Stimulated activated effector memory CD8-positive, alpha-beta T cell treated with anti-CD3 and anti-CD28 coated beads, Interleukin-12 subunit alpha, Interleukin-12 subunit beta, amount 100 ng/mL, for 72 hours (primary cell): ENCODE results near the gene RRP15.
A peak's percentile ranks its signal among the peaks of the same experiment; 100 is the strongest.

Source experiments
- ATAC-seq: fragments of 150-1000 bp; cut with Tn5 transposase; 2 replicates; pipeline ENCODE4 v1.10.0; 2021
- DNase-seq, 2 donors: peaks; one replicate each; pipeline ENCODE4 v3.0.0; 2021 to 2022; ENCODE audit warnings: low spot score in 2 of 2
- H3K27ac Mint-ChIP-seq: one replicate; pipeline ENCODE4 v1.8.0; 2022; ENCODE audit warnings: mild to moderate bottlenecking, mixed read lengths
- H3K36me3 Mint-ChIP-seq: one replicate; pipeline ENCODE4 v1.8.0; 2022; ENCODE audit warnings: mild to moderate bottlenecking, mixed read lengths
- H3K4me1 Mint-ChIP-seq: one replicate; pipeline ENCODE4 v1.8.0; 2022; ENCODE audit warnings: mixed read lengths
- H3K4me3 Mint-ChIP-seq: one replicate; pipeline ENCODE4 v1.8.0; 2022; ENCODE audit warnings: mild to moderate bottlenecking, mixed read lengths
- H3K9me3 Mint-ChIP-seq: one replicate; pipeline ENCODE4 v1.8.0; 2022; ENCODE audit warnings: mixed read lengths

Gene RRP15

DNA sequence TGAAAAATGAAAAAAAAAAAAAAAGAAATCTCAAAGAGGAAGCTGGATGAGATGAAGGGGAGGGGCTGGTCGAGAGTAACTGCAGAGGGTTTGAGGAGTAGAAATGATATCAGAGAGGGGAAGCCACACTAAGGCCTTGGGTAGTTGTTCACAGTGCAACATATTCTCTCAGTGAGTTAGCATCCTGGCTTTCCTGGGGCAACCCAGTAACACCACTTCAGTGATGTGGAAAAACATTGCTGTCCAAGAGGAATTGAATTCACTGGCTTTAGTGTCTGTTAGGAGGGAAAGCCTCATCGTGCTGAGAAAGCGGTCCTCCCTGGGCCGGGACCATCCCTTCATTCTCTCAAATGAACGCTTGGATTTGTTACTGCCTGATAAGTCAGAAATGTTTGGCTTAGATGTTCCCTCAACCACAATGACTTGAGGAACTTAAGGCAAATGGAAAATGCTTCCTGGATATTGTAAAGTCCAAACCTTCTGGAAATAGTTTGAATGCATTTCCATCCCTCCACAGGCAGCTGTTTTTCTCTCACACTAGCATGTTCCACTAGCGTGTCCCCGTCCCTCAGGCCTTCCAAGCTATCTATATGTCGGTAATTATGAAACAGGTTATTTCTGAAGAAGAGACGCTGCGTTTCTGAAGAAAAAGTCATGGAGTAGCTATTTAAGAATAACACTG lies 72.3 kb downstream of the RRP15 start:
- Mint-ChIP-seq H3K4me3 (no peak overlapping the region), H3K9me3 (no peaks in the 10 kb centered on the region), H3K27ac (no peak overlapping the region), H3K36me3 (no peaks in the 10 kb centered on the region), H3K4me1 (no peaks in the 10 kb centered on the region)
- DNase-seq, result no peak
- no peak for ATAC-seq

DNA sequence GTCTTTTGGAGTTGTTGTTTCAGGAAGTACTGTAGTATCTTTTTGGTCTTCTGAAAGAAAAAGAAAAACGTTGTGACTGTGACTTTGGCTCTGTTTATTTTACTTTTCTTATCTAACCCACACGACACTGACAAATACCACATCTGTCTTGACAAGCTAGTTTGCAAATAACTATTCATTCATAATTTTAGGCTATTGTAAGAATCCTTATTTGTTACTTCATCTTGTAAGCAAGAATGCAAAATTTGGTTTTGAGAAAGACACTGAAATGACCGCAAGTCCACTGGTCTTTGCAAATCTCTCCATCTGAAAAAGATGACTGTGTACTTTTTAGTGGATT lies 72.8 kb downstream of the RRP15 start:
- ATAC-seq, result no peak
- Mint-ChIP-seq H3K9me3 (no peaks in the 10 kb centered on the region), H3K27ac (no peak overlapping the region), H3K4me1 (no peaks in the 10 kb centered on the region), H3K4me3 (no peak overlapping the region), H3K36me3 (no peaks in the 10 kb centered on the region)
- DNase-seq, result no peak

DNA sequence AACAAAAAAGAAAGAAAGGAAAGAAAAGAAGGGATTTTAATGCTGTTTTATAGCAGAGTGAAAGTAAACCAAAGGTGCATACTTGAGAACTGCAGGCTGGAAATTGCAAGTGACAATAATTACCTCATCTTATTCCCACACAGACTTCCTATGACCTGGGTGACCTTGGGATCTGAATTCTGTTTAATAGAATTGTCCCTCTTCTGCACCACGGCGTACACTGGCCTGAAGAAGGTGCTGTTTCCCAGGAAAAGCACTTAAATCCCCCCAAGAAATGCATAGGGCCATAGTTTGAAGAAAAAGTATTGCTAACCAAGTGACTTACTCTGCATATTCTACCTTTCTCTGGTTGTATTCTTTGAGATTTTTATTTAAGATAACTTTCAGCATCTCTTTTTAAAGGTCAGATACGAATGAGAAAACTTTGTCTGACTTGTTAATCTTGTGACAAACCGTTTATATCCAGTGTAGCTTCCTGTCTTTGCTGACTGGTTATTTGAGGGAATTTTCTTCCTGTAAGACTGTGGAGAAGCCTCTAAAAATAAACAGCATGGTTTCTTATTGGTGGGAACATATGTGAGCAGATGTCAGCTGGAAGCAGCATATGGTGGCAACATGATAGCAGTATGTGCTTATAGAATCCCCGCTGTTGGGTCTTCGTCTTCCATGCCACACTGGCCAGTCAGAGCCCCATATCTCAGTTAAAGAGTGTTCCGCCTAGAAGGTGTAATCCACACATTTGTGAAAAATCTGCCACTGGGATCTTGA lies 76.4 kb downstream of the RRP15 start:
- H3K4me3 Mint-ChIP-seq, result no peak overlapping the region
- H3K4me1 Mint-ChIP-seq, result no peaks in the 10 kb centered on the region
- H3K36me3 Mint-ChIP-seq, result no peaks in the 10 kb centered on the region
- H3K27ac Mint-ChIP-seq, result no peak overlapping the region
- ATAC-seq (no peak), DNase-seq (no peak)
- no peaks in the 10 kb centered on the region for H3K9me3 Mint-ChIP-seq

DNA sequence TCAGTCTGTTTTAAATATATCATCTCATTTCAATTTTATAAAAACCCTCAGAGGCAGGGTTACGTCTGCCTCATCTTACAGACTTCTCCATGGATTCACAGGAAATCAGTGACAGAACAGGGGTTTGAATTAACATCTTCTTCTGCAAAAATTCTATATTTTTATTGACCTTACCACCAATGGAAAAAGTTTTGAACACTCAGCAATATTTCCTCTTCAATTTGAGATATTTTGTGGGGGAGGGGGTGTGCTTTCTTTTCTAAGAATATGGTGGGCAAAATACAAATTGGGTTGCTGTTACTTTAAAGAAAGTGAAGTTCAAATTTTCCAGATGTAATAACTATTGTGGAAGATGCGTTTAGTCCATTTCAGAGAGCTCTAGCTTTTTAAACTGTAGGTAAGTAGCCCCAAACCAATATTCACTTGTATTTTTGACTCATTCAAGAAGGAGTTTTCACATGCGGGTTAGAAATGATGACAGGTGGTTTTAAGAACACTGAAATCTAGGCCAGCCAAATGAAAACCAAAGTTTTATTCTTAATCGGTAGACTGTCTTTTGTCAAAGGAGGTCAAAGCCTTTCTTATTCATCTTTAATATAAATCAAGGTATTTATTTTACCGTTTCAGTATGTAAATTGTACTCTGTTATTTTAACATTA lies 77.5 kb downstream of the RRP15 start:
- Mint-ChIP-seq H3K4me1 (no peaks in the 10 kb centered on the region), H3K36me3 (no peaks in the 10 kb centered on the region), H3K9me3 (no peaks in the 10 kb centered on the region), H3K4me3 (no peak overlapping the region), H3K27ac (no peak overlapping the region)
- ATAC-seq, result peak; percentile 84
- DNase-seq, result no peak

DNA sequence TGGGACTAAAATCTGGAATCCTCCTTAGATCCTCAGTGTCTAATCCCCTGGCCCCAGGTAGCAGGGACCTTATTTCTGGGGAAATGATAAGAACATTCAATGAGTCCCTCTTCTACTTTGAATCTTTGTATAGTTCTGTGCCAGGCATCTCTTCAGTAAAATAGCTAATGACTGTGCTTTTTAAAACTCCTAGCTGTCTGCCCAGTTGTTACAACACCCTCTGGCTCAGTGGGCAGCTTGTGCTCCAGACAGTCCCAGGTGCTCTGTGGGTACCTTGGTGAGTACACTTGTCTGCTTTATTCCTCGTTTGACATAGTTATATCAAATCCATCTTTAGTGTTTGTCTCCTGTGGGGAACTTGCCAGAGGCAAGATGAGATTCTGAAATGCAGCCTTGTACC lies 78.0 kb downstream of the RRP15 start:
- DNase-seq (no peak), ATAC-seq (no peak)
- no peaks in the 10 kb centered on the region for H3K36me3 Mint-ChIP-seq
- H3K4me3 Mint-ChIP-seq, result no peak overlapping the region
- H3K4me1 Mint-ChIP-seq, result no peaks in the 10 kb centered on the region
- H3K27ac Mint-ChIP-seq, result no peak overlapping the region
- H3K9me3 Mint-ChIP-seq, result no peaks in the 10 kb centered on the region

DNA sequence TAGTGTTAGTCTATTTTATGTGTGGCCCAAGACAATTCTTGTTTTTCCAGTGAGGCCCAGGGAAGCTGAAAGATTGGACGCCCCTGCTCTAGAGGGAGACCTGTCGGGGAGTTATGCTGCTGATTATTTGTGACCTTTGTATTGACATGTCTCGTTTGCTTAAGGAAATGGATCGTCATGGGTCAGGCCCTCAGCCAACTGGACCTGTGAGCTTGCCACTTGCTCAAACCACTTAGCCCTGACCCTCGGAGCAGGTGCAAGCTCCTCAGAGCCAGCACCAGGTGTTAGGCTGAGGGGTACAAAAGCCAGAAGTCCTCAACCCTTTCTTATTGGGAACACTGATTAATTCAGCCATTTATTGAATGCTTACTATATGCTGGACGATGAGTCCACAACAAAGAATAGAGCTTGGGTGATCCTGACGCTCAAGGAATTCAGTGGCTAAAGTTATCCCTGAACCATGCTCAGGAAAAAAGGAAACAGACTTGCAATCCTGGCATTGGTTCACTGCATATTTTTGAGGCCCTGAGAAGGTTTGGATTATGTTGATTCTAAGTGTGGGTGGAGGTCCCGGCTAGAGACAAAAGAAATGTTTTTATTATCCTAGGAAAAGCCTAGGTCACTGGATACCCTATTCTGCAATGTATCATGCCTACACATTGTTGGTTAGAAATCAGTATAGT lies 79.1 kb downstream of the RRP15 start:
- H3K4me1 Mint-ChIP-seq, result no peaks in the 10 kb centered on the region
- no peaks in the 10 kb centered on the region for H3K9me3 Mint-ChIP-seq
- H3K36me3 Mint-ChIP-seq, result no peaks in the 10 kb centered on the region
- no peak for ATAC-seq
- no peak overlapping the region for H3K4me3 Mint-ChIP-seq
- DNase-seq, result no peak
- no peak overlapping the region for H3K27ac Mint-ChIP-seq

DNA sequence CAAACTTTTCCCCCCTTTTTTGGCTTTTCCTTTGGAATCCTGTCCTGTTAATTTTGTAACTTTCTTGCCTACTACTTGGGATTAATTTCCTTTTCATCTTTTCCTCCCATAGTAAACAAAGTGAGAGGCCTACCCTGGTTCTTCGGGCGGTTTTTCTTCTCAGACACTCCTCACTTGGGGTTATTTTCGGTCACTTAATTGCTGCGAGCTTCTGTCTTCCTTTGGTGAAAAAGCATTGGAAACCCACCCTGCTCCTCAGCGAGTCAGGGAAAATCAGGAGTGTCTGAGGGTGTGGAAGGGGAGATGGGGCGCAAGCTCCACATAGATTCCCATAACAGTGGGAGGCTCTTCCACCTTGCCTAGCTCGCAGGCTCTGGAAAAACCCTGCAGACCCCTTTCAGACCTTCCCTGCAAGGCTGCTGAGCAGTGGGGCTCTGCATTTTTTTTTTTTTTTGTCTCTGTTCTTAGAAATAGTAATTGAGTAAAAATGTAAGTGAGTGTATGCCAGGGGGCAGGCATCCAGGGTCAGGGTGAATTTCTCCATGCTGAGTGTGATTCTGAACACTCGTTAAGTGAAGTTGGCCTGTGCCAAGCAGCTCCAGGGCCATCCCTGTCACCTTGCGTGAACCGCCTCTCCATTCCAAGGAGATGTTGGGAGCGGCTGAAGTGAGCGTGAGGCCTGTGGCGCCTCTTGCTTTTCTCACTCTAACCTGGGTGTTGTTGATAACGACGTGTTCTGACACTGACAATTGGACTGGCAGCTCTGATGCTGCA lies 80.3 kb downstream of the RRP15 start:
- no peak overlapping the region for H3K4me3 Mint-ChIP-seq
- no peaks in the 10 kb centered on the region for H3K9me3 Mint-ChIP-seq
- H3K36me3 Mint-ChIP-seq, result no peaks in the 10 kb centered on the region
- DNase-seq (no peak), ATAC-seq (no peak)
- H3K27ac Mint-ChIP-seq, result no peak overlapping the region
- peaks cover 9% of the 10 kb centered on the region for H3K4me1 Mint-ChIP-seq

DNA sequence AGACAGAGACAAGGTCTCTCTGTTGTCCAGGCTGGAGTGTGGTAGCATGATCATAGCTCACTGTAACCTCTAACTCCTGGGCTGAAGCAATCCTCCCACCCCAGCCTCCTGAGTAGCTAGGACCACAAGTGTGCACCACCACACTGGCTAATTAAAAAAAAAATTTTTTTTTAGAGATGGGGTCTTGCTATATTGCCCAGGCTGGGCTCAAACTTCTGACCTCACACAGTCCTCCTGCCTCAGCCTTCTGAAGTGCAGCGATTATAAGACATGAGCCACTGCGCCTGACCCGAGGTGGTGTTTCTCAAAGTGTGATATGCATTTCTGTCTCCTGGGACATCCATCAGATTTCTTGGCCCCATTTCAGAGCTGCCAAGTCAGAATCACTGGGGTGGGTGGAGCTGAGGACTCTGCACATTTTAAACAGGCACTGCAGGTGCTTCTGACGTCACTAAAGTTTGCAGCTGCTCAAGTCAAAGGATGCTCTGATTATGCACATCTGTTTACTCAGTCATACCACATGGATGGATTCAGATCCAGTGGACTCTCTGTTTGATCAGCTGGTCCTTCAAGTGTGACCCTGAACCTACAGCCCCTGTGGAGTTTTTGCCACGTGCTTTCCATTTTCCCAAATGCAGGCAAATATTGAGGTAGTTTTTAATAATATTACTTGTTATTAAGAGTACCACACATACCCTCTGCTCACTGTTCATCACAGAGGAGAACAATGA lies 81.4 kb downstream of the RRP15 start:
- DNase-seq, result no peak
- ATAC-seq, result no peak
- no peak overlapping the region for H3K4me3 Mint-ChIP-seq

DNA sequence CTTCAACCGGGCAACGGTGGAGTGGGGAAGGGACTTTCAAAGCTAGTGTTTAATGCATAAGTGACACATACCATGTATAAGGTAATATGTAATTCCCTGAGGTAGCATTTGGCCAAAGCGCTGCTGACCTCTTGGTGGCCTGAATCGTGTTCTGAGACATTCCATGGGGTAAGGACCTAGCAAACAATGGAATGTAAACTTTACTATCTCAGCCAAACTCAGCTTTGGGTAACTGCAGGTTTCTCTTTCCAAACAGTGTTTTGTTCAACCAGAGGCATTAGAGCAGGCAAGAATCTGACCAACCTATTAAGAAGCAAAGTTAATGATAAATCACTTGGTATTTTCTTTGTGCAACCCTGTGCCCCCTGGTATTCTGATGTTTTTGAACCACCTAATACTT lies 82.0 kb downstream of the RRP15 start:
- Mint-ChIP-seq H3K4me1 (peaks cover 13% of the 10 kb centered on the region), H3K9me3 (no peaks in the 10 kb centered on the region), H3K27ac (no peak overlapping the region), H3K4me3 (no peak overlapping the region), H3K36me3 (no peaks in the 10 kb centered on the region)
- no peak for ATAC-seq
- DNase-seq, result no peak

More for the DNA sequence above, 81.4 kb downstream of the RRP15 start:
- peaks cover 13% of the 10 kb centered on the region for H3K4me1 Mint-ChIP-seq
- no peaks in the 10 kb centered on the region for H3K36me3 Mint-ChIP-seq
- no peaks in the 10 kb centered on the region for H3K9me3 Mint-ChIP-seq
- H3K27ac Mint-ChIP-seq, result no peak overlapping the region

DNA sequence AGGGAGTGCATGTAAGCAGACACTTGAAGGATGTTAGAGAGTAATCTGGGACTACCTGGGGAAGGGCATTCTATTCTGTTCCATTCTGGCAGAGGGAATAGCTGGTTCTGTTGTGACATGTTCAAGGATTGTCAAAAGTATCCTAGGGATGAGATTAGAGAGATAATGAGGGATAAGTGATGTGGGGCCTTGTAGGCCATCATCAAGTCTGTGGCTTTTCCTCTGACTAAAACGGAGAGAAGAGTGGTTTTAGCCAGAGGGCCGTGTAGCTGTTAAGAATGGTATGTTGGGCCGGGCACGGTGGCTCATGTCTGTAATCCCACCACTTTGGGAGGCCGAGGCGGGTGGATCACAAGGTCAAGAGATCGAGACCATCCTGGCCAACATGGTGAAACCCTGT lies 83.6 kb downstream of the RRP15 start:
- Mint-ChIP-seq H3K9me3 (no peaks in the 10 kb centered on the region), H3K4me1 (peaks cover 13% of the 10 kb centered on the region), H3K4me3 (no peak overlapping the region), H3K36me3 (no peaks in the 10 kb centered on the region), H3K27ac (no peak overlapping the region)
- DNase-seq (no peak), ATAC-seq (no peak)

DNA sequence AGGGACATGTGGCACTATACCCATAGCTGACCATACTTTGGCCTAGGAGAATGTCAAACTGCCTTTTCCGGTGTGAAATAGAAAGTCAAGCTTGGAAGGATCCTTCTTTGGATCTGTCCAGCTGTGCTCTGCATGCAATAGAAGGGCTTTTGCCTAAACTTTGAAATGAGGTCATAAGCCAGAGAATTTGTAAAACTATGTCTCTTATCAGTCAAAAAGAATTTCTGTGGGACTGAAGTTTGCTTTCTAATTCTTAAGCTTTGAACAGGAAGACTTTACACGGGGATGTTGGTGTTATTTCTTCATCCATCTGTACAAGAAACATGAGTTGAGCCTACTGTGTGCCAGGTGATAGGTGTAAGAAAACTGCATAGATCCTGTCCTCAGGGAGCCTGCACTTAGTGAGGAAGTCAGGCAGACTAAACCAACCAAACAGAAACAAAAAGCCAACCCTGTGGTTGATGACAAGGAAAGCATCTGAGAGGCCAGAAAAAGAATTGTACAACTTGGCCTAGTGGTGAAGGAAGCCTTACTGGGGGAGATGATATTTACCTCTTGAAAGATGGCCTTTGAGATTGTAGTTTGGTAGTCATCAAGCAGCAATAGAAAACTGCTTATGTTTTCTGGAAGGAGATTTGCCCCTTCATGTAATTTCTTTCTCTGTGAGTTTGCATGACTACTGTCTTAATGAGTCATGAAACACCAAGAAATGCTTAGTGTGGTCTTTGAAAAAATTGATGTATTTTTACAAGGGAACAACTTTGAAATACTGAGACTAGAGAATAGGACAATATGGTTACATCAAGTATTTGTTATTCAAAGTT lies 84.8 kb downstream of the RRP15 start:
- DNase-seq (no peak), ATAC-seq (peak; percentile 80)
- Mint-ChIP-seq H3K4me3 (no peak overlapping the region), H3K4me1 (peaks cover 13% of the 10 kb centered on the region), H3K9me3 (no peaks in the 10 kb centered on the region), H3K36me3 (no peaks in the 10 kb centered on the region), H3K27ac (no peak overlapping the region)

DNA sequence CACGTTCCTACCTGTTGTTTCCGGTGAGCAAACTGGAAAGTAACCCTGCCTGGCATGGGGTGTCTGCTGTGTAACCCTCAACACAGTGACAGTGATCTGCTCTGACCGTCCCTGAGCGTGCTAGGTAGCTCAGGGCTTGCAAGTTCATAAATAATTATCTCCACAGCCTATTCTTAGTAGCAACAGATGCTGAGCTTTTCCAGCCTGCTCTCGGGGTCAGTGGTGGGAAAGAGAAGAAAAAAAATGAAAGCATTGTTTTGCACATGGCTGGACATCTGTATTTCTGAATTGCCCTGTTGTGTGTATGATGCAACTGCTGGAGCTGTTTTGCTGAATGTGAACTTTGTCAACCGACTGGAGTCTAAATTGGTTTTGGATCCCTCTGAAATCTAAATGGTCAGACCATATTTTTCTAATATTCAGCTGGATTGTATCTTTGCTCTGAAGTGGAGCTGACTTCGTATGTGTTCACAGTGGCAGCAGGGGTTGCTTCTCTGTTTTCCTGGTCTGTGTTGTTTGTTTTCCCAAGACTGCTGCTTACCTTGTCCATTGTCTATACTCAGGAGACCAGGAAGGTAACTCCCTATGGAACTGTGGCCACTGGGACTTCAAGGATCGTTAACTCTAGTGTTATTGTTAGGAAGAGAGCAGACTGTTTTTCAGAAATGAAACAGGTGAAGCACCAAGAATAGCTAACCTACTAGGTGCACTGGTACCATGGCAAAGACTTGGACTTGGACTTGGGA lies 87.0 kb downstream of the RRP15 start:
- DNase-seq (no peak), ATAC-seq (no peak)
- H3K36me3 Mint-ChIP-seq, result peaks cover 1% of the 10 kb centered on the region
- H3K9me3 Mint-ChIP-seq, result no peaks in the 10 kb centered on the region
- no peak overlapping the region for H3K27ac Mint-ChIP-seq
- peaks cover 18% of the 10 kb centered on the region for H3K4me1 Mint-ChIP-seq
- no peak overlapping the region for H3K4me3 Mint-ChIP-seq
